GM18873 (cell line): ENCODE measurements around the gene HPCAL1.

Source experiments
- ATAC-seq: cut with Tn5 transposase; IDR thresholded peaks from one replicate; pipeline ENCODE4 v1.9.1; 2021; ENCODE audit warnings: mild to moderate bottlenecking, moderate library complexity, moderate number of reproducible peaks; ENCODE audit not compliant: unreplicated experiment, low FRiP score

Gene HPCAL1

DNA sequence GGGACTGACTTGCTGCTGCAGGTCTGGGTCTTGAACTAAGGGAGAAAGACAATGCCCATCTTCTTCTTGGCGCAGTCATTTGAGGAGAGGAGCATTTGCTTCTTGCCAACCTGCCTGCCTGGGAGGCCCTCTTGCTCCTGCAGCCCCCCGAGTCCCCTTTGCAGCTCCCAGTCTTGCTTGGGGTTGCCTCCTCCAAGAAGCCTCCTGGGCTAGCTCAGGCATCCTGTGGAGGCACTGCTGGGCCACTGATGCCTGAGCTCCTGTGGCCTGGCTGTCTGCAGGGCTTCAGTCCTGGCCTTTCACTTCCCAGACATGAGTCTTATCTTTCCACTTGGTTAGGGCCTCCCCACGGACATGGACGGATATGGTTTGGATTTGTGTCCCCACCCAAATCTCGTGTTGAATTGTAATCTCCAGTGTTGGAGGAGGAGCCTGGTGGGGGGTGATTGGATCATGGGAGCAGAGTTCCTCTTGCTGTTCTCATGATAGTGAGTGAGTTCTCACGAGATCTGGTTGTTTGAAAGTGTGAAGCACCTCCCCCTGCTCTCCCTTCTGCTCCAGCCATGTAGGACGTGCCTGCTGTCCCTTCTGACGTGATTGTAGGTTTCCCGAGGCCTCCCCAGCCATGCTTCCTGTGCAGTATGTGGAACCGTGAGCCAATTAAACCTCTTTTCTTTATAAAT is 17.3 kb downstream of the HPCAL1 start:
- ATAC-seq = no peak

- ATAC-seq = no peak
These were observed 17.8 kb downstream of the HPCAL1 start for GRCh38 chr2:10320575-10320931.

GRCh38 chr2:10320933-10321332 is 18.2 kb downstream of the HPCAL1 start:
- ATAC-seq = no peak

DNA sequence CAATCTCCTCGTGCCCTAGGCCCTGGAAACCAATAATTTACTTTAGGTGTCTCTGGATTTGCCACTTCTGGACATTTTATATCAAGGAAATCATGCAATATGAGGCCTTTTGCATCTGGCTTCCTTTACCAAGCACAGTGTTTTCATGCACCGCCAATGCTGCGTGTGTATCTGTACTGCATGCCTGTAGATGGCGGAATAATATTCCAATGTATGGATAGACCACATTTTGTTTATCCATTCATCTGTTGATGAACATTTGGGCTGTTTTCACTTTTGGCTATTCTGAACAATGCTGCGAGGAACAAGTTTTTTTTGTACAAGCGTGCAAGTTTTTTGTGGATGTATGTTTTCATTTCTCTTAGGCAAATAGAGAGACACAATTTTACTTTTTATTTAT is 18.9 kb downstream of the HPCAL1 start:
- ATAC-seq = no peak

DNA sequence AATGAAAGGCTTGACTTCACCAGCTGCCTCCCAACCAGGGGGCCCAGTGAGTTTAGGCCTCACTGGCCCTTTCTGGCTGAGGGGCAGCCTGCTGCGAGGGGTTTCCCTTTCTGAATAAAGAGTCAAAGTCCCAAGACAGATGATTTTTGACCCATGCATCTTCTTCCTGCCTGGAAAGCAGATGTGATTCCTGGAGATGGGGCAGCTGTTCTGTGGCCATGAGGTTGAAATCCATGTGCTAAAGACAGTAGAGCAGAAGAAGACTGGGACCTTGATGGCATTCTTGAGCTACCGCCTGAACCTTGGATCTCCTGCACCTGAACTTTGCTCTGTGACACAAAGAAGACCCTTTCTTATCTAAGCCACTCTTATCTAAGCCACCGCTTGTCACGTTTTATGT is 19.8 kb downstream of the HPCAL1 start:
- no peak for ATAC-seq

- ATAC-seq = no peak
These were observed 20.3 kb downstream of the HPCAL1 start for GRCh38 chr2:10322973-10323372.

- no peak for ATAC-seq
These were observed 20.8 kb downstream of the HPCAL1 start for GRCh38 chr2:10323535-10323934.

DNA sequence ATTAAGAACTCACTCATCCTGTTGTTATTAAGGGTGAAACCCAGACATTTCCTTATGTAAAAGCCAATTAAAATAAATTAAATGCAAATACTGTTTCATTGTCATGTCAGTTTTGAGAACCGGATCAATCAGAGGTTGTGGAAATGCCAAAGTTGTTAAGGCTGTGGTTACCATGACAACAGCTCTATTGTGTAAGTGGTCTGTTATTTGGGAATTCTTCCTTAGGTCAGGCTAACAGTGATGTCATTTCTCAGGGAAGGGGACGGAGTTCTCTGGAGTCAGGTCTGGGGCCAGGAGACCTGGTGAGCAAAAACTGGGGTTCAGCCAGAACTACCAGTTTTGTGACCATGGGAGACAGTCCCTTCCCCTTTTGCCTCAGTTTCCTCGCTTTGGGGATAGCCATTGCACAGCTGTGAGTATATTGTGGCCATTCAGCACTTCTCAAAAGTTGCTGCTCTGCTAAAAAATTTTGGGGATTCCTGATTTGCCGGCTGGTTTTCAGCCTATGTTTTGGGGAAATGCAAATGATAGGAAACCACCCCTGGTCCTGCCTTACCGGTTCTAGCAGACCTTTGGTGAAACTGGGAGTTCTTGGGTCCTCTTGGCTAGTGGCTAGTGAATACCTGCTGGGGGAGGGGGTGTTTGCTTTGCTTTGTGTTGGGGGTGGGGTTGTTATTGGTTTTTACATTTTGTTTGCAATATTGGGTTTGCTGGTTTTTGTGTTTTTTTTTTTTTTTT is 21.6 kb downstream of the HPCAL1 start:
- ATAC-seq = no peak

- ATAC-seq = no peak
These were observed 22.8 kb downstream of the HPCAL1 start for GRCh38 chr2:10325278-10326145.

- no peak for ATAC-seq
These were observed 23.5 kb downstream of the HPCAL1 start for GRCh38 chr2:10326151-10326616.

- ATAC-seq = no peak
These were observed 24.2 kb downstream of the HPCAL1 start for GRCh38 chr2:10326707-10327594.

- no peak for ATAC-seq
These were observed 25.4 kb downstream of the HPCAL1 start for GRCh38 chr2:10327896-10328669.

- no peak for ATAC-seq
These were observed 26.2 kb downstream of the HPCAL1 start for GRCh38 chr2:10328670-10329579.

DNA sequence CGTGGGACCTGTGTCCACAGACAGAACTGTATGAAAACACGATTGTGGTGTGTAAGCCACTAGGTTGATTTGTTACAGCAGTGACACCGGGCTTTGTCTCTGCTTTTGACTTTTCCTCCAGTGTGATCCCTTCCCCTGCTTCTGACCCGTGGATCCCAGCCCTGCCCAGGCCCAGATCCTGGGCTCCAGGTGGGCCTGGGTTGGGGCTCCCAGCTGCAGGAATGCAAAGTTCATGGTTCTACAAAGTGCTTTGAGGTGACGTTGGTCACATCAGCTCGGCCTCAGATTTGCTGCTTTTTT is 26.8 kb downstream of the HPCAL1 start:
- ATAC-seq = no peak

DNA sequence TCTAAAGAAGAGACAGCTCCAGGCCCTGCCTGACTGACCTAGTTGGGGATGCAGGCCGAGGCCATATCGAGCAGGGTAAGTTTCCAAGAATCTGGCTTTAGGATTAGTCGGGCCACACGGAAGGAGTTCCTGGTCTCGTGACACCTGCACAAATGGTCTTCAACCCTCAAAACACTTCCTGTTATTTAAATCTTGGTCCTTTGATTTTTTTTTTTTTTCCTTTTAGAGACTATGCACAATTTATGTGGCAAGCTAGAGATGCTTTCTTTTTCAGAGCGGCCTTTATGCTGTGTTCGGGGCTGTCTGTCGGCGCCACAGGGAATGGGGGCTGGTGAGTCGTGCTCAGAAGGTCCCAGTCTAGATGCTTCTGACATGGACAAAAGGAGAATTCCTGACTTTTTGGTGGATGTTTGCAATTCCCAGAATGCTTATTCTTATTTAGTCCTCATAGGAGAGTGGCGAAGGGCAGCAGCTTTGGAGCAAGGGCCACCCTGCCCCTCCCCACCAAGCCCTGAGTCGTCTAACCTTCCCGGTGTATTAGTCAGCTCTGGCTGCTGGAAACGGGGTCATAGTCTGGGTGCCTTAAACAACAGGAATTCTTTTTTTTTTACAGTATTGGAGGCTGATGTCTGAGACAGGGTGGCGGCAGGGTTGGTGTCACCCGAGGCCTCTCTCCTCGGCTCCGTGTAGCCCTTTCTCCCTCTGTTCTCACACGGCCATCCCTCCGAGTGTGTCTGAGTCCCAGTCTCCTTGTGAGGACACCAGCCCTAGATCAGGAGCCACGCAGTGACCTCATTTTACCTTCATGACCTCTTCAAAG is 27.4 kb downstream of the HPCAL1 start:
- no peak for ATAC-seq

GRCh38 chr2:10330700-10331026 is 28.0 kb downstream of the HPCAL1 start:
- no peak for ATAC-seq

- ATAC-seq = peak; percentile 59
These were observed 28.5 kb downstream of the HPCAL1 start for GRCh38 chr2:10331027-10331701.
